ENCODE measurements around the gene ZNF331.

- TF ChIP-seq CTCF (IDR thresholded peaks at IDR 0.05; ENCODE audit: borderline replicate concordance, extremely low read depth, low read length, poor library complexity, severe bottlenecking) (no peak), EZH2 (IDR thresholded peaks at IDR 0.05; ENCODE audit: borderline replicate concordance, low read depth, low read length, severe bottlenecking) (no peak)
Observed at GRCh38 chr19:53600217-53600616, 62.3 kb downstream of the ZNF331 start.
